NCI-H82 (cell line): ENCODE measurements around the gene RPL5.
"Not testable (repeated sequence)": the region's sequence is repeated elsewhere in the genome, so short reads cannot be mapped to it uniquely, and the experiment has no call there.

Experiments used
- DNase-seq: peaks from one replicate; lab custom pipeline; 2025; lab: John Stamatoyannopoulos, UW

RPL5 gene

GRCh38 chr1:92831762-92832536, at the start of gene RPL5:
Gene RPL5 (plus strand): TSS chr1:92832040. CDS start chr1:92832115, 75 bp downstream.
- peak; percentile 99 for DNase-seq

DNA sequence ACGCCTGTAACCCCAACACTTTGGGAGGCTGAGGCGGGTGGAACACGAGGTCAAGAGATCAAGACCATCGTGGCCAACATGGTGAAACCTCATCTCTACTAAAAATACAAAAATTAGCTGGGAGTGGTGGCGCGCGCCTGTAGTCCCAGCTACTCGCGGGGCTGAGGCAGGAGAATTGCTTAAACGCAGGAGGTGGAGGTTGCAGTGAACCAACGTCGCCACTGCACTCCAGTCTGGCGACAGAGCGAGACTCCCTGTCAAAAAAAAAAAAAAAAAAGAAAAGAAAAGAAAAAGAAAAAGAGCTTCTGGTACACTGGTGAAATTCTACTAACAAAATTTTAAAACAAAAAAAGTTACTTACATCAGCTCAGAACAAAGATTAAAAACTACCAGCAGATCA, 48.3 kb upstream of the RPL5 start:
- not testable (repeated sequence) for DNase-seq

DNA sequence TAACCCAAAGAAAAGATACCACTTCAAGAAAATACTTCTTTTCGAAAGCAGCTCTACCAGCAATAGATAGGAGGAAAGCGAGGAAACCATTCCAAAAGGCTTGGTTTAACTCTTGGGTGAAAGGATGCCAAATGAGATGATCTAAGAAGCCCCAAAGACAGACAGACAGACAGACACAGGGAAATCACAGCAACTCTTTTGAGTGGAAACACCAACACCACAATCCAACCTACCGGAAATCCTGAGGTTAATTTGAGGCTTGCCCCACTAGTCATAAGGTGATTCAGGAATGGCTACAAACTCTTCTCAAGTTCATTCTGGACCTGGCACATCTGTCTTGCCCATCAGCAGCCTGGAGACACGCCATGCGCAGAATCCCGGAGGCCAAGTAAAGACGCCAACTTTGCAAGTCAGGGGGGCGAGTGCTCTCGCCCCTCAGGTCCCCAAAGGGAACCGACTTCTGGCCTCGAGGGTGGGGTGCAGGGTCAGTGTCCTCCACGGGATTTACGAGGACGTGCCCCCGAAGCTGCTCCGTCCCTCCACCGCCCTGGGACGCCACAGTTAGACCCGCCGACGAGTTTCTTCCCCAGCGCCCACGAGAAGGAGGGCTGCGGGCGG, 47.7 kb upstream of the RPL5 start:
- peak; percentile 49 for DNase-seq

DNA sequence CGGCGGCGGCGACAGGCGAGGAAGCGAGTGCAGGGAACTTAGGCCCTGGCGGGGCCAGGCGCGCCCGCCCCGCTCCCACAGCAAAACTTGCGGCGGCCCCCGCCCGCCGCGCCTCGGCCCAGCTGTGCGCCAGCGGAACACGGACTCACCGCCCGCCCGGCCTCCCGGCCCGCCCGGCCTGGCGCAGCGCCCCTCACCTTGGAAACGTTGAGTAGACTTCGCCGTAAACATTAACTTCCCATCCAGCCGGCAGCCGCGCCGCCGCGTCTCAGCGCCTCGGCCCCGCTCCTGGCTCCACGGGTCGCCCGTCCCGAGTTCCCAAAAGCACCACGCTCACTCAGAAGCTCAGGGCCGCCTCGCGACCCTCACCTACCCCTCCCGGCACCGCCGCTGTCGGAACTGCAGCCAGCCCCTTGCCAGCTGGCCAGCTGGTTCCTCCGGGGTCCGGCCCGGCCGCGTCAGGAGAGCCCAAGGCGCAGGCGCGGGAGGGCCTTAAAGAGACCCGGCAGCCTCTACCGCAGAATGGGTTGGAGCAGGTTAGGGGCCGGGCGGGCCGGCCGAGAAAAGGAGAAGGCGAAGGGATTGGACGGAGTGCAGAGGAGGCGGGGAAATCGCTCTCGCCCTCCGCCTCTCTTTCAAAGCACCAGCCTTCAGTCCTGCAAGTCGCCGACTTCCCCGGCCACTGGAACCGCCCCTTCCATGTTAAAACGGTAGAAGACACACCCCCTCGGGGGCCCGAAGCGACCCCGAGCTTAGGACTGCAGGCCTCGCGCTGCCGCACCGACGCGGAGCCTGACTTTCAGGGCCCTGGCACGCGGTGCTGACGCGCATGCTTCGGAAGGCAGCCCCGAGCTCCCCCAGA, 47.0 kb upstream of the RPL5 start, which contains the start of gene EVI5:
TSS of gene EVI5 (minus strand) at position 470 of the 862 bp plus-strand sequence. CDS start 48,562 bp downstream, outside the sequence.
- DNase-seq, result peak; percentile 99

GRCh38 chr1:92786111-92786901, 45.5 kb upstream of the RPL5 start:
- peak; percentile 56 for DNase-seq

DNA sequence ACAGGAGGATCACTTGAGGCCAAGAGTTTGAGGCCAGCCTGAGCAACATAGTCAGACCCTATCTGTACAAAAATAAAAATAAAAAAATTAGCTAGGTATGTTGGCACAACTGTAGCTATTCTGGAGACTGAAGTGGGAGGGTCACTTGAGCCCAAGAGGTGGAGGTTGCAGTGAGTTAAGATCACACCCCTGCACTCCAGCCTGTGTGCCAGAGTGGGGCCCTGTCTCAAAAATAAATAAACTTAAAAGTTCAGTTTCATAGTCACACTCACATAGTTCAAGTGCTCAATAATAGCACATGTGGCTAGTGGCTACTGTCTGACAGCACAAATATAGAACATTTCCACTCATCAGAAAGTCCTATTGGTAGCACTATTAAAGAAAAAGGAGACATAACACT, 41.8 kb upstream of the RPL5 start:
- no peak for DNase-seq

DNA sequence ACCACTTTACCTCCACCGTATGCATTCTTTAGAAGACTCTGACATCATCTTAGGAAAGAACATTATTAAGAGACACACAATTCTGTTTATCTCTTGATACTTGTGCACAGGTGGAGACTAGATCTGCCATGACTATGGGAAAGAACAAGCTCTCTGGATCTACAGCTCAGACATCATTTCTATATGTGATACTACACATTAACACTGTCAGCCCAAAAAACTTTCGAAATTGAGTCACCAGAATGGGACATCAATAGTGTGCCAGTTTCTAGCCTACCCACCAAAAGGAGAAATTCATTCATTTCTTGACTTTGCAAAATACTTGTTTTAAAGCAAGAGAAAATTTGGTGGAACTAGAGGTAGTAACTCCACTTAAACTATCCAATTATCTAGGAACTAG, 41.0 kb upstream of the RPL5 start:
- no peak for DNase-seq

GRCh38 chr1:92791487-92792066, 40.3 kb upstream of the RPL5 start:
- no peak for DNase-seq

GRCh38 chr1:92792340-92792782, 39.5 kb upstream of the RPL5 start:
- peak; percentile 33 for DNase-seq

- no peak for DNase-seq
Observed at GRCh38 chr1:92795166-92795565, 36.7 kb upstream of the RPL5 start.

- DNase-seq, result no peak
Observed at GRCh38 chr1:92797297-92797696, 34.5 kb upstream of the RPL5 start.

GRCh38 chr1:92797961-92798360, 33.9 kb upstream of the RPL5 start:
- DNase-seq, result no peak

DNA sequence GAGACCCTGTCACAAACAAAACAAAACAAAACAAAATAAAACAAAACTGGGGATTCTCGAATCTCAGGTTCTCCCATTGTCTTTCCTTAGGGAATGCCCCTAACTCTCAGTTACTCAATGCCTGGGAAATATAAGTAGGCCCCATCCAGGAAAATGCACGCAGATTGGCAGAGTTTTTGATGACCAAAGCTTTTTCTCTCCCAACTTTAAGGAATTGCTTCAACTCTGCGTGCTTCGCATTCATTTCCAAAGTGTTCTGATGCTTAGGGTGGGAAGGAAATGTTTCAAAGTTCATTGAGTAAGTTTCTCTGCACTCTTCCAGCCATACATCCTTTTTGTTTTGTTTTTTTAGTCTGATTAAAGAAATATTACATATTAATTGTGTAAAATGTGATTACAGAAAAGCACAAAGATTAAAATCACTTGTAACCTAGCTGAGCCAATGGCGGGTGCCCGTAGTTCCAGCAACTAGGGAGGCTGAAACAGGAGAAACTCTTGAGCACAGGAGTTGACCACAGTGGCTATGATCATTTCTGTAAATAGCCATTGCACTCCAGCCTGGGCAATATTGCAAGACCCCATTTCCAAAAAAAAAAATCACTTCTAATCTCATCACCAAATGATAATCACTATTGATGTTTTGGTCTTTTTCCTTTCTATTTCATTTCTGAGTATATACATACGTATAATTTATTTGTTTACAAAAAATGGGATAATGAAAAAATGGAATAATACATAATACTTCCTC, 28.5 kb upstream of the RPL5 start:
- no peak for DNase-seq

GRCh38 chr1:92804721-92805201, 27.1 kb upstream of the RPL5 start:
- peak; percentile 18 for DNase-seq

GRCh38 chr1:92805216-92805615, 26.6 kb upstream of the RPL5 start:
- no peak for DNase-seq

- no peak for DNase-seq
Observed at GRCh38 chr1:92808381-92808780, 23.5 kb upstream of the RPL5 start.

DNA sequence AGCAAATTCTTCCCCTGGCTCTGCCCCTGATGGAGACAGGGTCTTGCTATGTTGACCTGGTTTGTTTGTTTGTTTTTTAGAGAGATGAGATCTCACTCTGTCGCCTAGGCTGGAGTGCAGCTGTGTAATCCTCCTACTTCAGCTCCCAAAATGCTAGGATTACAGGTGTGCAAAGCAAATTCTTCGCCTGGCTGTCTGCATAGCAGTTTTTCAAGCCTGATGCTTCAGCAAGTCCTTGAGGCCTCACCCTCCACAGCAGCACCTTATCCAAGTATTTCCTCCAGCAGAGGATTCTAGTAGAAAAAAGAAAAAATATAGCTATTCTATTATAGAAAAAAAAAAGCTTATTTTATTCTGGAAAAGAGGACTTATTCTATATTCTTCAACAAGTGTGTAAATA, 15.1 kb upstream of the RPL5 start:
- no peak for DNase-seq

- no peak for DNase-seq
Observed at GRCh38 chr1:92817137-92817697, 14.6 kb upstream of the RPL5 start.

- peak; percentile 57 for DNase-seq
Observed at GRCh38 chr1:92817986-92818764, 13.7 kb upstream of the RPL5 start.
